Adrenal gland (tissue), 12 donors: ENCODE results near the gene OCEL1. TPM values are rescaled to one million over a fixed set of nuclear protein-coding genes. Genes with fewer than 3 reads are reported as not detected.

ENCODE experiments used
- DNase-seq, 7 donors: peaks; one replicate each; pipeline ENCODE4 v3.0.0-alpha.2; 2019 to 2020
- H3K27ac ChIP-seq, 5 donors: fragments of 200-600 bp; sonication (generic) in 4 of 5; 1 replicate in 3 of 5; 2 replicates in 2 of 5; pipeline versions ENCODE4 v1.5.1 to v1.8.0; 2016 to 2020; ENCODE audit warnings: mild to moderate bottlenecking in 1 of 5
- H3K27me3 ChIP-seq: fragments of 200-600 bp; 2 replicates; pipeline ENCODE4 v1.8.0; 2021
- H3K36me3 ChIP-seq, 2 donors: fragments of 200-600 bp; replicated peaks in 1 of 2; 1 replicate in 1 of 2; 2 replicates in 1 of 2; pipeline versions ENCODE4 v1.5.1 to v1.8.0; 2018 to 2022
- H3K4me1 ChIP-seq, 2 donors: fragments of 200-600 bp; replicated peaks in 1 of 2; 1 replicate in 1 of 2; 2 replicates in 1 of 2; pipeline versions ENCODE4 v1.5.1 to v1.8.0; 2018 to 2021
- H3K4me3 ChIP-seq, 4 donors: fragments of 200-600 bp; sonication (generic) in 3 of 4; one replicate each; pipeline ENCODE4 v1.5.1; 2016 to 2018
- H3K9me3 ChIP-seq, 3 donors: fragments of 200-600 bp; sonication (generic) in 1 of 3; replicated peaks in 1 of 3; 1 replicate in 2 of 3; 2 replicates in 1 of 3; pipeline versions ENCODE4 v1.5.1 to v1.8.0; 2016 to 2021
- POLR2A ChIP-seq, 2 donors: fragments of 450-650 bp; IDR thresholded peaks; one replicate each; pipeline ENCODE4 v1.6.1; 2017; ENCODE audit warnings: antibody characterized with exemption in 2 of 2, mild to moderate bottlenecking in 2 of 2, moderate library complexity in 1 of 2
- WGBS, 4 donors: extraction: QIAGEN DNeasy Blood & Tissue Kit in 2 of 4; methylation state at CpG; one replicate each; pipeline versions ENCODE4 v1.1.5 to v1.1.7; 2013 to 2017; 5-methylcytosine and 5-hydroxymethylcytosine counted together
- intact Hi-C, 2 donors: fragments of 100-400 bp; cut with DNase I; formaldehyde crosslinking; loops; one replicate each; pipeline versions ENCODE4 v1.14.1 to v1.15.0; 2022 to 2023
- polyA plus RNA-seq, 3 donors: library from polyadenylated mRNA; stranded (reverse); fragments of 200-250 nt in 2 of 3; fragments of 350-450 nt in 1 of 3; fragmentation: Illumina TruSeq in 1 of 3; extraction: RNeasy Lipid Tissue Mini Kit (QIAGEN cat#74804) in 1 of 3; gene quantifications; one replicate each; pipeline ENCODE4 v1.2.3, GENCODE V29; 2013 to 2014
- total RNA-seq, 9 donors: library from RNA; depleted of rRNA in 4 of 9; stranded (reverse); fragments of >200 nt in 4 of 9; fragments of 120-200 nt in 1 of 9; fragmentation: NEBNext Ultra II Directional in 1 of 9; extraction: Animal tissue kit (Norgen Biotek cat#: 25700) in 1 of 9; gene quantifications; one replicate each; pipeline versions ENCODE4 v1.1.0 to v1.2.4, GENCODE V29; 2013 to 2023
- TF ChIP-seq, protein P1 (sequence below), 6 experiments: fragments of 450-650 bp in 4 of 6; fragments of 200-600 bp in 2 of 6; sonication (generic) in 1 of 6; IDR thresholded peaks; 1 replicate in 5 of 6; 2 replicates in 1 of 6; pipeline versions ENCODE4 v1.5.1 to v1.8.0; 2016 to 2021; ENCODE audit warnings: antibody characterized with exemption in 6 of 6, mild to moderate bottlenecking in 2 of 6, moderate library complexity in 1 of 6
- donor health status: healthy with polysubstance abuse.
- donor health status: Bipolar disorder and iron deficiency.
- donor health status: DM: yes; HTN: yes; CAD: no.
- donor health status: DM: no; HTN: no; CAD: no.
- donor health status: DM: no; HTN: no; CAD: no.
- donor health status: DM: yes; HTN: yes; CAD: no.

OCEL1 gene
- total and polyA plus RNA-seq, 12 donors: 6.1 to 49.1 (median 30.3) TPM

- 93 to 96% (median 94%) methylated on average over 15 to 25 of the region's 25 CpGs for WGBS, 4 donors
- Histone ChIP-seq H3K36me3 (peaks cover 0 to 72% of the 10 kb centered on the region in 2 donors), H3K27ac (no peak overlapping the region), H3K4me3 (no peak overlapping the region), H3K9me3 (no peaks in the 10 kb centered on the region), H3K4me1 (no peaks in the 10 kb centered on the region), H3K27me3 (no peaks in the 10 kb centered on the region)
- intact Hi-C loops: loop anchor here in 1 of 2 donors (10.0 kb wide), 1 partner anchor 78 kb away; the partner anchor contains the start of gene ANKLE1
- DNase-seq: no peak
- TF ChIP-seq POLR2A (IDR thresholded peaks at IDR 0.05): no peak
- TF ChIP-seq, protein P1, sequence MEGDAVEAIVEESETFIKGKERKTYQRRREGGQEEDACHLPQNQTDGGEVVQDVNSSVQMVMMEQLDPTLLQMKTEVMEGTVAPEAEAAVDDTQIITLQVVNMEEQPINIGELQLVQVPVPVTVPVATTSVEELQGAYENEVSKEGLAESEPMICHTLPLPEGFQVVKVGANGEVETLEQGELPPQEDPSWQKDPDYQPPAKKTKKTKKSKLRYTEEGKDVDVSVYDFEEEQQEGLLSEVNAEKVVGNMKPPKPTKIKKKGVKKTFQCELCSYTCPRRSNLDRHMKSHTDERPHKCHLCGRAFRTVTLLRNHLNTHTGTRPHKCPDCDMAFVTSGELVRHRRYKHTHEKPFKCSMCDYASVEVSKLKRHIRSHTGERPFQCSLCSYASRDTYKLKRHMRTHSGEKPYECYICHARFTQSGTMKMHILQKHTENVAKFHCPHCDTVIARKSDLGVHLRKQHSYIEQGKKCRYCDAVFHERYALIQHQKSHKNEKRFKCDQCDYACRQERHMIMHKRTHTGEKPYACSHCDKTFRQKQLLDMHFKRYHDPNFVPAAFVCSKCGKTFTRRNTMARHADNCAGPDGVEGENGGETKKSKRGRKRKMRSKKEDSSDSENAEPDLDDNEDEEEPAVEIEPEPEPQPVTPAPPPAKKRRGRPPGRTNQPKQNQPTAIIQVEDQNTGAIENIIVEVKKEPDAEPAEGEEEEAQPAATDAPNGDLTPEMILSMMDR (IDR thresholded peaks at IDR 0.05): no peak
Measured at GRCh38 chr19:17206736-17207581, 19.1 kb upstream of the OCEL1 start.

GRCh38 chr19:17209126-17210036, 16.6 kb upstream of the OCEL1 start:
- Histone ChIP-seq H3K27me3 (no peaks in the 10 kb centered on the region), H3K4me3 (no peak overlapping the region), H3K4me1 (peaks cover under 1% of the 10 kb centered on the region in 2 donors), H3K27ac (no peak overlapping the region), H3K9me3 (no peaks in the 10 kb centered on the region), H3K36me3 (peaks cover 0 to 56% of the 10 kb centered on the region in 2 donors)
- WGBS, 4 donors: 65 to 80% (median 75%) methylated on average over 19 to 28 of the region's 28 CpGs
- TF ChIP-seq POLR2A (IDR thresholded peaks at IDR 0.05): no peak
- TF ChIP-seq, protein P1 (IDR thresholded peaks at IDR 0.05): no peak
- intact Hi-C loops: loop anchor here in 1 of 2 donors (10.0 kb wide), 1 partner anchor 75 kb away; the partner anchor contains the start of gene ANKLE1
- DNase-seq: peak in 1 of 7 donors; percentile 28

GRCh38 chr19:17210296-17210695, 15.7 kb upstream of the OCEL1 start:
- Histone ChIP-seq H3K4me1 (peaks cover 5 to 7% of the 10 kb centered on the region in 2 donors), H3K27ac (peak overlapping the region in 1 of 5 donors; percentile 22), H3K27me3 (no peaks in the 10 kb centered on the region), H3K36me3 (peaks cover 0 to 56% of the 10 kb centered on the region in 2 donors), H3K4me3 (no peak overlapping the region), H3K9me3 (no peaks in the 10 kb centered on the region)
- 80 to 86% (median 85%) methylated on average over 11 to 14 of the region's 14 CpGs for WGBS, 4 donors
- intact Hi-C loops: no loop called here
- TF ChIP-seq, protein P1 (IDR thresholded peaks at IDR 0.05): no peak
- no peak for TF ChIP-seq POLR2A (IDR thresholded peaks at IDR 0.05)
- DNase-seq: no peak
